Endodermal cell (in vitro differentiated cells): ENCODE data around the gene CBX8. TPM values are rescaled to one million over a fixed set of nuclear protein-coding genes. Genes with fewer than 3 reads are reported as not detected.
A peak's percentile ranks its signal among the peaks of the same experiment; 100 is the strongest.

Experiments
- DNase-seq: peaks from one replicate; pipeline ENCODE4 v3.0.0-alpha.2; 2017
- H3K27ac ChIP-seq: 2 replicates; pipeline ENCODE4 v1.5.1; 2013; ENCODE audit warnings: mild to moderate bottlenecking, low read depth, low read length, moderate library complexity
- H3K27me3 ChIP-seq: 2 replicates; pipeline ENCODE4 v1.6.1; 2013; ENCODE audit warnings: mild to moderate bottlenecking, low read length, moderate library complexity; ENCODE audit not compliant: insufficient read depth, control insufficient read depth, poor library complexity, severe bottlenecking
- H3K36me3 ChIP-seq: 2 replicates; pipeline ENCODE4 v1.7.0; 2013; ENCODE audit warnings: mild to moderate bottlenecking, low read length, moderate library complexity; ENCODE audit not compliant: control insufficient read depth, insufficient read depth
- H3K4me1 ChIP-seq: one replicate; pipeline ENCODE4 v1.7.0; 2013; ENCODE audit warnings: low read length; ENCODE audit not compliant: control insufficient read depth, insufficient read depth
- H3K4me3 ChIP-seq: 2 replicates; pipeline ENCODE4 v1.5.1; 2013; ENCODE audit warnings: mild to moderate bottlenecking, low read length, moderate library complexity
- H3K9ac ChIP-seq: 2 replicates; pipeline ENCODE4 v1.6.1; 2013; ENCODE audit warnings: mild to moderate bottlenecking, low read length, moderate library complexity; ENCODE audit not compliant: poor library complexity, severe bottlenecking; ENCODE audit errors: extremely low read depth
- H3K9me3 ChIP-seq: 2 replicates; pipeline ENCODE4 v1.6.1; 2013; ENCODE audit warnings: mild to moderate bottlenecking, low read length, moderate library complexity; ENCODE audit not compliant: control insufficient read depth
- H3K27ac Mint-ChIP-seq: 2 replicates; pipeline ENCODE4 v1.8.0; 2020; ENCODE audit warnings: mixed read lengths
- H3K27me3 Mint-ChIP-seq: 2 replicates; pipeline ENCODE4 v1.8.0; 2021; ENCODE audit warnings: mild to moderate bottlenecking, mixed read lengths; ENCODE audit not compliant: insufficient read depth
- H3K36me3 Mint-ChIP-seq: 2 replicates; pipeline ENCODE4 v1.8.0; 2020; ENCODE audit warnings: low read depth, mixed read lengths
- H3K4me1 Mint-ChIP-seq: 2 replicates; pipeline ENCODE4 v1.8.0; 2020; ENCODE audit warnings: mixed read lengths
- H3K4me3 Mint-ChIP-seq: 2 replicates; pipeline ENCODE4 v1.8.0; 2020; ENCODE audit warnings: mild to moderate bottlenecking, moderate library complexity, mixed read lengths
- H3K9me3 Mint-ChIP-seq: 2 replicates; pipeline ENCODE4 v1.8.0; 2020; ENCODE audit warnings: mild to moderate bottlenecking, mixed read lengths
- WGBS, 2 experiments: methylation state at CpG; one replicate each; pipeline versions ENCODE4 v1.1.5 to v1.1.7; 2013; ENCODE audit warnings: missing lambda C conversion rate in 2 of 2, mixed read lengths in 1 of 2; ENCODE audit not compliant: insufficient coverage in 1 of 2, insufficient read length in 1 of 2; 5-methylcytosine and 5-hydroxymethylcytosine counted together
- total RNA-seq, 2 donors: library from RNA; stranded (reverse); fragmentation: NEBNext Ultra II Directional in 1 of 2; extraction: Animal tissue kit (Norgen Biotek cat#: 25700) in 1 of 2; gene quantifications; 2 replicates in 1 of 2; 3 replicates in 1 of 2; pipeline ENCODE4 v1.2.1, GENCODE V29; 2021
- TF ChIP-seq, protein P1 (sequence below): fragments of 200-600 bp; sonication (generic); conservative IDR thresholded peaks from 2 replicates; pipeline ENCODE4 v1.5.0; 2021; ENCODE audit warnings: antibody characterized with exemption, mild to moderate bottlenecking

The CBX8 gene
- total RNA-seq, 2 donors from 2014 or later: 5.4 to 5.6 TPM

DNA sequence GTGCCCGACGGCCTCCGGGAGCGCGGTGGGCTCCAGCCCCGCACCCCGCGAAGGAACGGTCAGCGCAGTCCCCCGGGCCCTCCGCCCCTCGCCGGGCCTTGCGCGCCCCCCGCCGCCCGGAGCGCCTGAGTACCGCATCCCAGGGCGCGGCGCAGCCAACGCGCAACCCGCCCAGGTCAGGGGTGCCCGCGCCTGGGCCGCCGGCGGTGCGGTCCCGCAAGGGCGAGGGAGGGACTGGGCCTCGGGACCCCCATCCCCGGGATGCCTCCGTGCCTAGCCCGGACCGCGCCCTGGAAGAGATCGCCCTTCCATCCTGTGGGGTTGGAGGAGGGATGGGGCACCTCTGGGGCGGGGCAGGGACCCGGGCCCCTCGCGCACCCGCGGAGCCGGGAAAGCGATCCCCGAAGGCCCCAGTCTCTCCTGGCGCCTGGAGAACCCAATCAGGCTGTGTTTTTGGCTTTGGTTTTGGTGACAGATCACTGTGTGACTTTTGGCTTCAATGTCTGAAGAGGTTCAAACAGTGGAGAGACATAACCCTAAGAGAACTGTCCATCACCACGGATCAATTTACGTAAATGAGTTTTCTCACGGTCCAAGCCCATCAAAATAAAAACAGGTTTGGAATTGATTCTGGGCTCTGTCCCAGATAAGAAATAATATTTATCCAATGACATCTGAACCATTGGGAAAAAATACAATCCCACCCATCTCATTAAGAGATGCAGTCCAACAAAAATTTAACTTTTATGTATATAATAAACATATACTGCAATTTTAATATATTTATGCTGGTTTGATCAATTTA lies 48.4 kb downstream of the CBX8 start:
- H3K36me3 Mint-ChIP-seq: no peaks in the 10 kb centered on the region
- no peak overlapping the region for H3K4me3 Mint-ChIP-seq
- peaks cover 75% of the 10 kb centered on the region for H3K27me3 ChIP-seq
- peak; percentile 64 for DNase-seq
- H3K4me1 ChIP-seq: no peaks in the 10 kb centered on the region
- H3K9me3 ChIP-seq: no peaks in the 10 kb centered on the region
- H3K36me3 ChIP-seq: no peaks in the 10 kb centered on the region
- peaks cover 3% of the 10 kb centered on the region for H3K4me1 Mint-ChIP-seq
- TF ChIP-seq, protein P1, sequence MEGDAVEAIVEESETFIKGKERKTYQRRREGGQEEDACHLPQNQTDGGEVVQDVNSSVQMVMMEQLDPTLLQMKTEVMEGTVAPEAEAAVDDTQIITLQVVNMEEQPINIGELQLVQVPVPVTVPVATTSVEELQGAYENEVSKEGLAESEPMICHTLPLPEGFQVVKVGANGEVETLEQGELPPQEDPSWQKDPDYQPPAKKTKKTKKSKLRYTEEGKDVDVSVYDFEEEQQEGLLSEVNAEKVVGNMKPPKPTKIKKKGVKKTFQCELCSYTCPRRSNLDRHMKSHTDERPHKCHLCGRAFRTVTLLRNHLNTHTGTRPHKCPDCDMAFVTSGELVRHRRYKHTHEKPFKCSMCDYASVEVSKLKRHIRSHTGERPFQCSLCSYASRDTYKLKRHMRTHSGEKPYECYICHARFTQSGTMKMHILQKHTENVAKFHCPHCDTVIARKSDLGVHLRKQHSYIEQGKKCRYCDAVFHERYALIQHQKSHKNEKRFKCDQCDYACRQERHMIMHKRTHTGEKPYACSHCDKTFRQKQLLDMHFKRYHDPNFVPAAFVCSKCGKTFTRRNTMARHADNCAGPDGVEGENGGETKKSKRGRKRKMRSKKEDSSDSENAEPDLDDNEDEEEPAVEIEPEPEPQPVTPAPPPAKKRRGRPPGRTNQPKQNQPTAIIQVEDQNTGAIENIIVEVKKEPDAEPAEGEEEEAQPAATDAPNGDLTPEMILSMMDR: no peak
- peaks cover 70% of the 10 kb centered on the region for H3K27me3 Mint-ChIP-seq
- no peaks in the 10 kb centered on the region for H3K9me3 Mint-ChIP-seq
- no peak overlapping the region for H3K9ac ChIP-seq
- H3K27ac Mint-ChIP-seq: no peak overlapping the region
- peak overlapping the region; percentile 69 for H3K4me3 ChIP-seq
- H3K27ac ChIP-seq: no peak overlapping the region
- 4 to 8% methylated on average over 9 to 55 of the region's 55 CpGs for WGBS, 2 experiments

DNA sequence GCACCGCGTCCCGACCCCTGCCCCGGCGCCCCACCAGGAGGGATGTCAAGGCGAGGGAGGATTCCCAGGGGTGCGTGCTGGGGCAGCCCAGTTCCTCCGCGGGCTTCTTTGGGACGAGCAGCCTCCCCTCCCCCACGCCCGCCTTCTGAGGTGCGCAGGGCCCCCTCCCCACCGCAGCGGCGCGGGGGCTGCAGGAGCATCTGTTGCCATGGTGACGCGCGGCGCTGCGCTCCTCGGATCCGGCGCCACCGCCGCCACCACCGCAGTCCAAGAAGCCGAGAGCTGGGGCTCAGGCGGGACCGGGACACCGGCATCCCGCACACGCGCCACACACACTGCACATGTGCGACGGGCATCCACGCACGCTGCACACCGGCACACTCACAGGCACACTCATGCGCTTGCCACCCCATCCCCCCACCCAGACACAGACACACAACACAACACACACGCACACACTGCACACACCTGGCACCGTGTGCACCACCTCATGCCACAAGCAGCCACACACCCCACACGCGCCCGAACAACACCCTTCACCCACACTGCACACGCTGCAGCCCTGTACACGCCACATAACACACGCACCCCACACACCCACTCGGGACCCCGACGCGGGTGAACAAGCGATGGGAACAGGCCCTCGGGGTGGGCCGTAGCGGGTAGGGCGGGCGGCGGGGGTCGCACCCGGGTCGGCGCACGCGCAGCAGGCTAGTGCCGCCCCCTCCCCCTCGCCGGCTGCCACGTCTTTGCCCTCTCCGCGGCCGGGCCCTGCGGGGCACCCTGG lies 49.2 kb downstream of the CBX8 start:
- WGBS, 2 experiments: 0 to 5% methylated on average over 3 to 71 of the region's 74 CpGs
- peaks cover 71% of the 10 kb centered on the region for H3K27me3 Mint-ChIP-seq
- peak overlapping the region; percentile 69 for H3K4me3 ChIP-seq

DNA sequence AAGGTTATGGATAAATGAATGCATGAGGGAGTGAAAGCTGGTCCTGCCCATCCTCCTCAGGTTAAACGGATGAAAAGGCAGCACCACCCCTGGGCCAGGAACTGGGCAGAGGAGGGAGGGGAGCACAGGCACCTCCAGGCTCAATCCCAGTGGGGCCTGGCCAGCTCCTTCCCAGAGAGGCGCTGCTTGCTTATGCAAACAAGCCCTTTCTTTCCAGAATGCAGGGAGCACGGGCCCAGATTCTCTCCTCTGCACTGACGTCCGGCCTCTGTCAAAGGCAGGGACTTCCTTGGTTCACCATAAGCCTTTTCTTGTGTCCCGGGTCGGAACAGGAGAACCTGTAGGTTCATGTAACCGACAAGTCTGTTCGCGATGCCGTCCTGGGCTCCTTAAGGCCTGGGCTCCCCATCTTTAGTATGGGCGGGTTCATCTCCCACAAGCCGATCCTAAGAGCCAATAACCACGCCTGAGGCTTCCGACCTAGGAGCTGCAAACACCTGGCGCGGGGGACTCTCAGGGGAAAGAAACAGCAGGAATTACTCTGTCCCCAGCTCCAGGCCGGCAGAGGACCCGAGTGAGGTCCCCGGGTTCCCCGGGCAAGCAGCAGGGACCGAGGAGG lies 49.9 kb downstream of the CBX8 start:
- Mint-ChIP-seq H3K4me3 (peak overlapping the region; percentile 44), H3K36me3 (no peaks in the 10 kb centered on the region), H3K9me3 (no peaks in the 10 kb centered on the region), H3K27ac (no peak overlapping the region), H3K27me3 (peaks cover 74% of the 10 kb centered on the region), H3K4me1 (peaks cover 8% of the 10 kb centered on the region)
- WGBS, 2 experiments: 9 to 17% methylated on average over 16 to 22 of the region's 22 CpGs
- H3K4me3 ChIP-seq: no peak overlapping the region
- H3K27ac ChIP-seq: no peak overlapping the region
- no peak overlapping the region for H3K9ac ChIP-seq
- peak; percentile 76 for DNase-seq
- no peaks in the 10 kb centered on the region for H3K36me3 ChIP-seq
- peaks cover 73% of the 10 kb centered on the region for H3K27me3 ChIP-seq
- H3K4me1 ChIP-seq: peaks cover 7% of the 10 kb centered on the region
- TF ChIP-seq, protein P1: no peak
- no peaks in the 10 kb centered on the region for H3K9me3 ChIP-seq

More for the DNA sequence above, 49.2 kb downstream of the CBX8 start:
- H3K36me3 Mint-ChIP-seq: no peaks in the 10 kb centered on the region
- H3K4me1 Mint-ChIP-seq: peaks cover 6% of the 10 kb centered on the region
- TF ChIP-seq, protein P1: no peak
- H3K27me3 ChIP-seq: peaks cover 75% of the 10 kb centered on the region
- no peaks in the 10 kb centered on the region for H3K9me3 ChIP-seq
- no peaks in the 10 kb centered on the region for H3K9me3 Mint-ChIP-seq
- no peak overlapping the region for H3K9ac ChIP-seq
- peak; percentile 69 for DNase-seq
- peak overlapping the region; percentile 44 for H3K4me3 Mint-ChIP-seq
- H3K4me1 ChIP-seq: peaks cover 5% of the 10 kb centered on the region
- H3K36me3 ChIP-seq: no peaks in the 10 kb centered on the region
- no peak overlapping the region for H3K27ac ChIP-seq
- no peak overlapping the region for H3K27ac Mint-ChIP-seq
